ENCODE data around the gene TPX2.
"Not testable (repeated sequence)": the region's sequence is repeated elsewhere in the genome, so short reads cannot be mapped to it uniquely, and the experiment has no call there.

The TPX2 gene

DNA sequence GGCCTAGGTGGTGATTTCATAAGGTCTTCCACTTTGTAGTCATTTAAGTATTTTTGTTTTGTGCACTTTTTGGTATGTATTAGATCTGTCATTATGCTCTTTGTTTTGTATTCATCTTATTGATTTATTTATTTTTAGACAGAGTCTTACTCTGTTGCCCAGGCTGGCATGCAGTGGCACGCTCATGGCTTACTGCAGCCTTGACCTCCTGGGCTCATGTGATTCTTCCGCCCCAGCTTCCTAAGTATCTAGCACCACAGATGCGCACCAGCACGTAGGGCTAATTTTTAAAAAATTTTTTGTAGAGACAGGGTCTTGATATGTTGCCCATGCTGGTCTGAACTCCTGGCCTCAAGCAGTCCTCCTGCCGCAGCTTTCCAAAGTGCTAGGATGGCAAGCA is 30.6 kb downstream of the TPX2 start:
- no peak for DNase-seq

GRCh38 chr20:31770243-31770642 is 31.2 kb downstream of the TPX2 start:
- no peak for DNase-seq

GRCh38 chr20:31774408-31774807 is 35.3 kb downstream of the TPX2 start:
- DNase-seq, result no peak

- no peak for DNase-seq
Observed at GRCh38 chr20:31780839-31781238, 41.7 kb downstream of the TPX2 start.

- no peak for DNase-seq
Observed at GRCh38 chr20:31781945-31782344, 42.9 kb downstream of the TPX2 start.

DNA sequence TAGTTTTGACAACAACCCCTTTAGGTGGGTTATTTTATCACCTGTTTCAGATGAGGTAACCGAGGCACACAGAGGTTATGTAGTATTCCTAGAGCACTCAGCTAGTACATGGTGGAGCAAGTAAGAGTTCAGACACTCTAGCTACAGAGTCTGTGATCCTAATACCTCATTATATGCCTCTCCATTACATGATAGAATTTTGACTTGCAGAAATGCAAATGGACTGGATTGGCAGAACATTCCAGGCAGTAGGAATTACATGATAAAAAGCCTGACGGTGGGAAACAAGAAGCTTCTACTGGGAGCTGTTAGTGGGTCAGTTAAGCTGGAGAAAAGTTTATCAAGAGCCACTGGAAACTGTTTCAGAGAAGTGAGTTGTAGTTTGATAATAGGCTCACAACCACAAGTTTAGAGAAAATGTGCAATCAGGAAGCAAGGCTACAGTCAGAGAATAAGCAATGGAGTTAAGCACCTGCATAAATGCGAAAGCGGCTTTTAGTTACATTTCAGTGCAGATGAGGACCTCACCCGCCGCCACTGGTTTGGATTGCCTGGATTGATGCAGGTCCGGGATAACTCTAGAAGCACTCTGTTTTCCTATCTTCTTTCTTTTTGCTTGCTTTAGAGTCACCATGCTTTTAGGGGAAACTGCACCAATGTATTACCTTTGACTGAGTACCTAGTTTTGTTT is 45.4 kb downstream of the TPX2 start:
- no peak for DNase-seq

GRCh38 chr20:31785089-31785488 is 46.0 kb downstream of the TPX2 start:
- no peak for DNase-seq

GRCh38 chr20:31788578-31788977 is 49.5 kb downstream of the TPX2 start:
- DNase-seq, result no peak

- DNase-seq, result no peak
Observed at GRCh38 chr20:31790401-31790800, 51.3 kb downstream of the TPX2 start.

DNA sequence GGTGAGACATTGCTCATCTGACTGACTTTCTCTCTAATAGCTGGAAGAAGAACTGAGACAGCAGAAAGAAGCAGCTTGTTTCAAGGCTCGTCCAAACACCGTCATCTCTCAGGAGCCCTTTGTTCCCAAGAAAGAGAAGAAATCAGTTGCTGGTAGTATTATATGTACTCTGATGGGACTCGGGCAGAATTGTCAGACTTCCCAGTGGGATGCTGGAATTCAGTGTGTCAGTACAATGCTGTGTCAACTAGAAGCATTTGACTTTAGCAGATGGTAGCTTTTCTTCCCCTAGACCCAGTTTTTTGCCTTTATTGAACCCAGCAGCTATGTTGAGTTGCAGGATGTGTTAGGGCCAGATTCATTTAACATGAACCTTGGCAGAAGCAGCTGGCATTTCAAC is 58.3 kb downstream of the TPX2 start:
- no peak for DNase-seq

DNA sequence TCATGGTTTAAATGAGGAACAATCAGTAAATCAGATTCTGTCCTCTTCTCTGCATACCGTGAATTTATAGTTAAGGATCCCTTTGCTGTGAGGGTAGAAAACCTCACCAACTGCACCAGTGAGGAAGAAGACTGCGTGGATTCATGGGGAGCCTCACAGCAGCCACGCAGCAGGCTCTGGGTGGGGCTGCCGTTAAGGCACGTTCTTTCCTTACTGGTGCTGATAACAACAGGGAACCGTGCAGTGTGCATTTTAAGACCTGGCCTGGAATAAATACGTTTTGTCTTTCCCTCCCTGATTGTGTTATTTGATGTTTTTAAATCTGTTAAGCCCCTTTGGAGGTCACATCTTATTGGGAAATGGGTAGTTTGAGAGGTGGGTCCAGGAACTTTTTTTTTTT is 62.4 kb downstream of the TPX2 start:
- DNase-seq, result no peak

DNA sequence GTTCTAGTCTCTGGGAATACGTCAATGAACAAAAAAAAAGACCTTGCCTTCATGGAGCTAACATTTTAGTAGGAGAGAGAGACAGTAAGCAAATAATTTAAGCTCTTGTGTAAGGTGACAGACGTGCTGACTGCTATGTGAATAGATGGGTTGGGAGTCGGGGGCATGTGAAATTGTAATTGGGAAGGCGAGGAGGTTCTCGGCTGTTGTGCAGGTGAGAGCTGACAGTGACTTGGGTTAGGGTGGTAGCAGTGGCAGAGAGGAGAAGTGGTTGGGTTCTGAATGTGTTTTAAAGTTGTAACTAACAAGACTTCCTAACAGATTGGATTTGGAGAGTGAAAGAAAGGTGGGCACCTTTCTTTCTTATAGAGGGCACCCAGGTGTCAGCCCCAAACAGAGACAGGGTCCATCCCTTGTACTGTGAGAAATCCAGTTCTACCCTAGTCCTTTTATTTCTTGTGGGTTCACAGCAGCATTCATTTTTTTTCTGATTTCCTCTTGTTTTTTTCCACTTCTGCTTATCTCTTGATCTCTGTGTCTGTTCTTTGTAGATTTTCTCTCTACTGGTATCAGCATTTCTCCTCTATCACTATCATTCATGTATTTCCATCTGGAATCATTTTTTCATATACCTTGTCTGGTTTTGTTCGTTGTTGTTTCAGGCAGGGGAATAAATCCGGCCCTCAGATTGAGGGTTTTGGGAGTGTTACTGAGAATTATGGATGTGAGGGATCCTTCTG is 64.6 kb downstream of the TPX2 start:
- no peak for DNase-seq

DNA sequence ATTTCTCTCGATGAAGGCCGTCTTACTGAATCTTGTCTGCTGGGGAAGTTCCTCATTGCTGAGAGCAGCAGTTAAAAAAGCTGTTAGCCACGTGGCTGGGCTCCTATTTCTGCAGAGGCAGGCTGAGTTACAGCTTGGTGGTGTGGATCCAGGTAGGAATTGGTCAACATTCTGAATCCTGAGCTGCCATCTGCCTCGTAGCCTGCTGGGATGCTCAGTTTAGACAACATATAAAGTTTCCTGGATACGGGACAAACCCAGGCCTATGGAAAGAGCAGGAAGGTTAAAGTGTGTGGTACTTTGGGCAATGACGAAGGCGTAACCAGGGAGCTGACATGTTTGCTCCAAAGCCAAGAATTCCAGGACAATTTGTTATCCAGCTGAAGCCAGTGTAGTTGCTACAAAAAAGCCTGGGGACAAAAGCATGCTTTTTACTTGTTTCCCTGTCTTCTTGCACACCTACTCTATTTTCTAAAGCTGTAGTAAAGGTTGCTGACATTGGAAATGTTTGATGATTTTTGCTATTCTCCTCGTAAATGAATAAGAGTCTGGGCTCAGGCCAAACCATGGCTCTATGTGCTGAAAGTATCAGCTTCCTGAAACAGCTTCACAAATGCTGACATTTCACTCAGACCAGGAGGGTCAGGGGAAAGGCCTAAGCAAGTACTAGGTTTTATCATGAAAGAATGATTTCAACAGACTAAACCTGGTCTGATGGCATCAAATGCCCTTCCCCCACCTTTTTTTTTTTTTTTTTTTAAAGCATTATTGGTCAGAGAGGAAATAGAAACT is 67.7 kb downstream of the TPX2 start:
- DNase-seq, result no peak

- no peak for DNase-seq
Observed at GRCh38 chr20:31808481-31808880, 69.4 kb downstream of the TPX2 start.

DNA sequence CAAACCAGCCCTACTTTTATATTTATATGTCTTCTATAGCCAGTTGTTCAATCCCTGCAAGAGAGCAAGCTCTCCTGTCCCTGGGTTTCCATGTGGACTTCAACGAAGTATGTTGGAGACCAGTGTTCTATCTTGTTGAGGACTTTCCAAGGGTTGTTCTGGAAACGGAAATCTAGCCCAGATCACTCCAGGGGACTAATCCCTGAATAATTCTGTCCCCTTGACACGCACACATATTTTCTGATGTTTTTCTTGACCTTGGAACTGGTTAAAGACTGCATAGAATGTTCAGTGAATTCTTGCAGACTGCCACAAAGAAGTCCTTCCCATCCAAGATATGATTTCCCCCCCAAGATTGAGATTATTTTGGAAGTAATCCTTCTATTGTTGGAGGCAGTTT is 70.6 kb downstream of the TPX2 start:
- DNase-seq, result no peak

- DNase-seq, result no peak
Observed at GRCh38 chr20:31811198-31811597, 72.1 kb downstream of the TPX2 start.

DNA sequence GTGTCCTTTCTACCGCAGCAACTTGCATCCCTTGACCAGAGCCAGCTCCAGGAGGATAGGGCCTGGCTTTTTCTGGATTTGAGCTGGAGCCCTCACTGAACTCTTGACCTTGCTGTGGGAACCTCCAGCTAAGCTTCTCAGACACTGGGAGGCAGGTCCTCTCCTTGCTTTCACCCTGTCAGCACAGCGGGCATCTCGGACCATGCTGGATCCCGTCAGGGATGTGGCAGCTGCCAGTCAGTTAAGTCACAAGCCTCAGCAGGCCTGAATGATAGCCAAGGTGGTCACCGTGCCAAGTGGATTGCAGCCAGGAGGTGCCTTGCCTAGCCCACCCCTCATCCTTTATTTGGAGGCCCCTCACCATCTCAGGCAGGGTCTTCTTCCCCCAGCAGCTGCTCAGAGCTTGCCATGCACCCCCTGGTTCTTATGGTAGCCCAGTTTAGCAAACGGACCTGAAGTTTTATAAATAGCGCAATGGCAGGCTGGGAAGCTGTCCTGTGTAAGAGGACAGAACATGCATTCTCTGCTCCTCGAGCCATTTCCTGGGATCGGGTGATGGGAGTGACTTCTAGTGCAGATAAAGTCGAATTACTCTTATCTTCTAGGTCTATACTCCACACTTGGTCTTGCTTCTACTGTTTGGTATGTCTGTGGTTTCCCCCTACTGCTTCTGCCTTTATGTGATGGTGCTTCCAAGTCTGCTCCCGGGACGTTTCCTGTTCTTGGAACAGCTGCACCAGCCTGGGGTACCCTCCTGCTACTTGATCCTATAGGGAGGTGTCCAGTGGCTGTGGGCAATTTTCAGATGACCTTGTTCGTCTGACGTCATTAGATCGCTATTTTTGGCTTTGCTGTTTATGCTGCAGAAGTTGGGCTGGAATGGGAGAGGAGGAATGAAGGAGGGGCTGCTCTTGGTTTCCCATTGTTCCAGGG is 73.0 kb downstream of the TPX2 start:
- DNase-seq, result no peak

- DNase-seq, result no peak
Observed at GRCh38 chr20:31813611-31814010, 74.5 kb downstream of the TPX2 start.

DNA sequence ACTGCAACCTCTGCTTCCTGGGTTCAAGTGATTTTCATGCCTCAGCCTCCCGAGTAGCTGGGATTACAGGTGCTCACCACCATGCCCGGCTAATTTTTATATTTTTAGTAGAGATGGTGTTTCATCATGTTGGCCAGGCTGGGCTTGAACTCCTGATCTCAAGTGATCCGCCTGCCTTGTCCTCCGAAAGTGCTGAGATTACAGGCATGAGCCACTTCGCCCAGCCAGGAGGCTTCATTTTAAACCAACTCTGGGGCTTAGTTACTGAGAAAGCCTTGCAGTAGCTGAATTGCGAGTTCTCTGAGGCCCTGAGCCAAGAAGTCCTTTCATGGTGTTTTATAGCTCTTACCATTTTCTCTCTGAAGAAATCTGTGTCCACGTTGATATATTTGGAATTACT is 75.1 kb downstream of the TPX2 start:
- not testable (repeated sequence) for DNase-seq

DNA sequence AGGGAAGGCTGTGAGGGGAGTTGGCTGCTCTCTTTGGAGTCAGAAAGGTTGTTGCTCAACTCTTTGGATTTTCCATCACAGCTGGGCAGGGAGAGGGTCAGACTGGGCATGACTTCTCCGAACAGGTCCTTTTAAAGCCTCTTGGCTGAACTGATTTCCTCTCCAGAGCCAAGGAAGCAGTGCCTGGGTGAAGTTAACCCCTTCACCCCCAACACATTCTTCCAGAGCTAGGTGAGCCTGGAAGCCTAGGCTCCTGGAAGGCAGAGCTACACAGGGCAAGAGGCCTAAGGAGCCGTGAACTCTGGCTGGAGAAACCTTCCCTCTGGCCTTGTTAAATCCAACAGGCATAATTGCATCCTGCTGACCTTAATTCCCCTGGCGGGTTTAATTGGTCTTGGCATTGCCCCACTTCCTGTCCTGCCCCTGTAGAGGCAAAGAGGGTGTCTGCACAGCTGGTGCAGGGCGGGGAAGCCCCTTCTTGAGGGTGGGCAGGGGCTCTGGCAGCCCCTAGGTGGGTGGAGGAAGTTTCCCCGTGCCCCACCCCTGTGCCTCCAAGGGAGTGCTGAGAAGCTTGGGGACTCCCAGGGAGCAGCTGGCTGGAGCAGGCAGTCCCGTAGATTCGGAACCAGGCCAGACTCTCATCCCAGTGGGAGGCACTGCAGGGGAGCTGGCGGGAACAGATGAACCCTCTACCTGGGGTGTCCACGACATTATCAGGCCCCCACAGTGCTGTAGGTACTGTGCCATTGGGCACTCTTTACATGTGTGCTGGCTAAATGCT is 76.5 kb downstream of the TPX2 start:
- no peak for DNase-seq

DNA sequence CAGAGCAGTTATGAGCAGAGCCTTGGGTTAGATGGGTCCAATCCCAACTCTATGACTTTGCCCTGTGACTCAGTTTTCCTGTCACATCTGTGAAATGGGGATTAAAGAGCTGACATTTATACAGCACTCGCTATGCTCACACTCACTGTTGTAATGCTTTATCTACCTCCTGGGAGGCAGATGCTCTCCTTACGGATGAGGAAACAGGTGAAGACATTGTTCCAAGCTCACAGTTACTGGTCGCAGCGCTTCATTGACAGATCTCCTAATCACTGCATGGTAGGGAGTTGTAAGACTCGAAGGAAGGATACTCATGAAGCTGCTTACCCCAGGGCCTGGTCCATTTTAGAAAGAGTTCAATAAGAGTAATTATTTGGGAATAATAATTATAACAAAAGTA is 77.1 kb downstream of the TPX2 start:
- DNase-seq, result no peak

DNA sequence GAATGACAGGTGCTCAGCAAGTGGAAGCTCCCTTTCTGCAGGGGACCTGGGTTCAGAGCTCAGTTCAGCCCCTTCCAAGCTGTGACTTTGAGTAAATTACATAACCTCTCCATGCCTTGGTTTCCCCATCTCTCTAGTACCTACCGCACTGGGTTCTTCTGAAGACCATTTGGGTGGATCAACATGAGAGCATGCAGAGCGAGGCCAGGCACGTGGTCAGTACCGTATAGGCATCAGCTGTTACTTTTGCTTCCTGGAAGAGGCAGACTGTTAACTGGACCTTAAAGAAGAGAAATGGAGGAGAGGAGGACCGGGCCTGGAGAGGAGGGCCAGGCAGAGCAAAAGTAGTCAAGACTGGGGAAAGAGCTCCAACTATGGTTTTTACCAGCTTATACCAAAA is 78.4 kb downstream of the TPX2 start:
- DNase-seq, result no peak
